K562 (cell line): Measurements from ENCODE around the gene MLX.
A peak's percentile ranks its signal among the peaks of the same experiment; 100 is the strongest.

Experiments
- BACH1 ChIP-seq: fragments of 200-800 bp; sonication (Bioruptor generic); IDR thresholded peaks from 2 replicates; pipeline ENCODE4 v1.6.1; 2016; ENCODE audit warnings: missing genetic modification characterization, missing compliant biosample characterization
- CTCF ChIP-seq, 3 experiments: IDR thresholded peaks in 2 of 3; conservative IDR thresholded peaks in 1 of 3; 2 replicates each; pipeline ENCODE4 v1.5.1; 2011 to 2012; ENCODE audit warnings: low read length in 3 of 3, mild to moderate bottlenecking in 3 of 3, control low read depth in 2 of 3, improper control_type of control experiment in 1 of 3, inconsistent platforms in 1 of 3, low read depth in 1 of 3, mixed read lengths in 1 of 3, moderate library complexity in 1 of 3; ENCODE audit not compliant: insufficient read depth in 2 of 3
- FOXM1 ChIP-seq, 2 experiments: fragments of 450-650 bp in 1 of 2; sonication (generic) in 1 of 2; formaldehyde crosslinking in 1 of 2; IDR thresholded peaks; 2 replicates each; pipeline versions ENCODE4 v1.6.1 to v1.9.0; 2017 to 2022; ENCODE audit warnings: low read depth in 2 of 2, mild to moderate bottlenecking in 2 of 2, missing genetic modification reagents in 1 of 2, moderate library complexity in 1 of 2
- POLR2A ChIP-seq: fragments of 450-650 bp; conservative IDR thresholded peaks from 2 replicates; pipeline ENCODE4 v1.6.1; 2016
- RNF2 ChIP-seq: sonication (generic); IDR thresholded peaks from 2 replicates; pipeline ENCODE4 v1.6.1; 2016
- SRF ChIP-seq, 2 experiments: fragments of 250-450, 450-650 bp in 1 of 2; sonication (Bioruptor Pico) in 1 of 2; sonication (generic) in 1 of 2; formaldehyde crosslinking; IDR thresholded peaks; 2 replicates each; pipeline versions ENCODE4 v1.5.0 to v1.5.1; 2020 to 2022; ENCODE audit warnings: mild to moderate bottlenecking in 1 of 2, missing genetic modification reagents in 1 of 2
- XRCC4 ChIP-seq: IDR thresholded peaks from one replicate; pipeline ENCODE4 v1.6.1; 2011; ENCODE audit not compliant: insufficient read depth, insufficient read length; ENCODE audit errors: extremely low read depth
- TF ChIP-seq, protein P1 (sequence below): sonication (generic); formaldehyde crosslinking; IDR thresholded peaks from 2 replicates; pipeline ENCODE4 v1.8.1; 2022; ENCODE audit warnings: missing genetic modification reagents

- TF ChIP-seq BACH1 = no peak
- no peak for TF ChIP-seq SRF (CRISPR knock-in tag; IDR thresholded peaks at IDR 0.05)
- TF ChIP-seq FOXM1 (IDR thresholded peaks at IDR 0.05; ENCODE audit: low read depth) = no peak
- no peak for TF ChIP-seq FOXM1 (CRISPR knock-in tag; IDR thresholded peaks at IDR 0.05; ENCODE audit: low read depth)
- TF ChIP-seq, protein P1, sequence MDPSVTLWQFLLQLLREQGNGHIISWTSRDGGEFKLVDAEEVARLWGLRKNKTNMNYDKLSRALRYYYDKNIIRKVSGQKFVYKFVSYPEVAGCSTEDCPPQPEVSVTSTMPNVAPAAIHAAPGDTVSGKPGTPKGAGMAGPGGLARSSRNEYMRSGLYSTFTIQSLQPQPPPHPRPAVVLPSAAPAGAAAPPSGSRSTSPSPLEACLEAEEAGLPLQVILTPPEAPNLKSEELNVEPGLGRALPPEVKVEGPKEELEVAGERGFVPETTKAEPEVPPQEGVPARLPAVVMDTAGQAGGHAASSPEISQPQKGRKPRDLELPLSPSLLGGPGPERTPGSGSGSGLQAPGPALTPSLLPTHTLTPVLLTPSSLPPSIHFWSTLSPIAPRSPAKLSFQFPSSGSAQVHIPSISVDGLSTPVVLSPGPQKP (CRISPR knock-in tag) = no peak
- peak; percentile 93 to 94 (median 93) for TF ChIP-seq CTCF (IDR thresholded peaks at IDR 0.05 in 2 of 3, conservative IDR thresholded peaks at IDR 0.05 in 1 of 3; ENCODE audit: insufficient read depth in 2 of 3, low read depth in 1 of 3, low read length in 3 of 3)
- no peak; the same call in 1 of the 2 replicates for TF ChIP-seq RNF2
- no peak for TF ChIP-seq POLR2A
- TF ChIP-seq XRCC4 = no peak
These were observed 11.5 kb downstream of the MLX start for GRCh38 chr17:42578282-42578869.
